NCI-H69 (cell line): ENCODE data around the gene XBP1.
A peak's percentile ranks its signal among the peaks of the same experiment; 100 is the strongest.
"Not testable (repeated sequence)": the region's sequence is repeated elsewhere in the genome, so short reads cannot be mapped to it uniquely, and the experiment has no call there.

Experiments
- DNase-seq: peaks from one replicate; lab custom pipeline; 2025; lab: John Stamatoyannopoulos, UW

Gene XBP1

GRCh38 chr22:28792491-28793383 lies 7.6 kb downstream of the XBP1 start:
- no peak for DNase-seq

DNA sequence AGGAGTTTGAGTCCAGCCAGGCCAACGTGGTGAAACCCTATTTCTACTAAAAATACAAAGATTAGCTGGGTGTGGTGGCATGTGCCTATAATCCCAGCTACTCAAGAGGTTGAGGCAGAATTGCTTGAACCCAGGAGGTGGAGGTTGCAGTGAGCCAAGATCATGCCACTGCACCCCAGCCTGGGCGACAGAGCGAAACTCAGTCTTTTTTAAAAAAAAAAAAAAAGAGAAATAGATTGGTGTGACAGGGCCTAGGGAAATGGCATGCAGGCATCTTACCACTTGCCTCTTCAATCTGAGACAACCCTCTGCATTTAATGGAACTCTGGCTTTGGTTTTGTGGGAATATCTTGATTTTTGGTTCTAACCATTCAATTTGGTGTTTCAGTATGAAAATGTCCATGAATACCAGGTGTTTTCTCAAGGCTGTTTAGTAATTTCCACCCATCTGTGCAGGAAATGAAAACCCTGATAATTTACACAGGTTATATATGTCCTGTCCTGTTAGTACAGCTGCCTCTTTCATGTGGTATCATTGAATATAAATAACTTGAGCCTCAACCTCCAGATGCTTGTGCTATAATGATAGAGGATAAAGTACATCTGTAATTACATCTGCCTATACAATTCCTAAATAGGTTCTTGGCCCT lies 8.4 kb downstream of the XBP1 start:
- peak; percentile 90 for DNase-seq

- no peak for DNase-seq
Observed at GRCh38 chr22:28791124-28791523, 9.2 kb downstream of the XBP1 start.

DNA sequence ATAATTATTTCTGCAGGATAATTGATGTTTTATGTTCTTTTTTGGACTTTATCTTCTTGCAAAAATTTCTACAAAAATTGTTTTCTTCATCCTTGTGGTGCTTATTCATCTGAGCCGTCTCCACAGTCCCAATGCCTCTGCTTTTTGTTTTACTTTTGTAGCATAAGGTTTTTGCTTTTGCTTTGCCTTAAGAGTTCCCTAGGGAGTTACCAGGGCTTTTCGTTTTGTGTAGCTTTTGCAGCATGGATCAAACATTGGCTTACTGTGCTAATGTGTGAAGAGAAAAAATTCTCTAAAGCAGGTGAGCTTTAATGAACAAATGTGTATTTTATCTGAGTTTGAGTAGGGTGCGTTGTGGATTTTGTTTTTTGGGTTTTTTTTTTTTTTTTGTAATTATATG lies 11.8 kb downstream of the XBP1 start:
- peak; percentile 31 for DNase-seq

DNA sequence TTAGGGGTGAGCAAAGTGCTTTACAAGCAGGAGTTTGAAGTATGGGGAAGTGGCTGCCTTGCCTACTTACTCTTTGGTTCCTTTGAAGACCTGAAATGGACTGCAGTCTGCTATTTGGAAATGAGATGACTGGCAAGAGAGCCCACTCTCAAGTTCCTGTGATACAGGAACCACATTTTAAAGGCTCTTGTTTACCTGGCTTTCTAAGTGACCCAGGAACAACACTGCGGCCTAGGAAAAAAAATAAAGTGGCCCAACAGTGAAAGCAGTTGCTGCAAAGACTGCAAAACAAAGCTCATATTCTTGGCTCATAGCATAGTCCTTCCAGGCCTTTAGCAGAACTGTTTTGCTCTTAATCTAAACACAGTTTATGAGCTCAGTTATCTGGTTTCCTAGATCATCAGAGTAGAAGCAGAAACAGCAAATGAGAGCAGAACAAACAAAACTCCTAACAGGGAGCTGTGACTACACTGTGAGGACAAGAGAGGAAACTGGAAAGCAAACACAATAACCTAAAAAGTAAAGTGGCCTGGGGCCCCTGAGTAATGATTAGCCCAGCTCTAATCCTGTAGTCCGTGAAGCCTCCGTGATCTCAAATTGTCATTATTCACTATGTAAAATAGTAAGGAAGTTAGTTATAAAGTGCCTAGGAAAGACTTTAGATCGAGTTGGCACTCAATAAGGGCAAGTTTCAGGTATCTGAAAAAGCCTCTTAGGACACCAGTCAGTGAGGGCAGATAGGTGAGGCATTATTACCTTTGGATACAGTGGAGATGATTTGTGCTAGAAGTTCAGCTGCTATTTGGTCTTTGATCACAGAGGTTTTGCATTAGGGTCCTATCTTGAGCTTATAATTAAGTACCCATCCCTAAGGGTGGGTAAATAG lies 16.3 kb downstream of the XBP1 start:
- no peak for DNase-seq

DNA sequence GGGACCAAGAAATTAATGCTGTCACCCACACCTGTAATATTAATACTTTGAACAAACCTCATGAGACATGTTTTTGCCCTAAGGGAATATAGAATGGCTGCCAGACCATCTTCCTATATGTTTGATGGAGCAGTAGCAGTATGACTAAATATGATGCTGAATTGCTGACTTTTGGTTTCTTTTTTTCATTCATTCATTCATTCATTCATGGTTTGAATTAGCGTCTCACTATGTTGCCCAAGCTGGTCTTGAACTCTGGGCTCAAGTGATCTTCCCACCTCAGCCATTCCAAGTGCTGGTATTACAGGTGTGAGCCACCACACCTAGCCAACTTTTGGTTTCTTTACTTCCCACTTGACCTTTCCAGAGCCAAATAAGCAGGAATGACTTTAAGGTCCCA lies 20.1 kb downstream of the XBP1 start:
- no peak for DNase-seq

DNA sequence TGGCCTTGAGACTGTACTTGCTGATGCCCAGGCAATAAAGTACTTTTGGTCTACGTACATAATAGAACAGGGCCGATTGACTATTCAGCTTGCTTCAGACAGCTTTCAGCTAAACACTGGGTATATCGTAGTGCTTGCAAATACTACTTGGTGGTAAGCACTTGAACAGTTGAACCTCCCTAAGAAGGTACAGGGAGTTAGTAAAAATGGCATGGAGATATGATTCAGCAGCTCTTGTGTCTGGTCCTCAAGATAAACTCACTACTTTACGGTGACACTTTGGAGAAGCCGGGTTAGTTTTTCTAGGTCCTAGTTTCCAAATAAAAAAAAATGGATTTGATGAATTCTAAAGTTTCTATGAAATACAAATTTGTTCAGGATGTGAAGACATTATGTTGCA lies 20.5 kb downstream of the XBP1 start:
- DNase-seq: no peak

GRCh38 chr22:28774378-28774777 lies 26.0 kb downstream of the XBP1 start:
- DNase-seq: no peak

DNA sequence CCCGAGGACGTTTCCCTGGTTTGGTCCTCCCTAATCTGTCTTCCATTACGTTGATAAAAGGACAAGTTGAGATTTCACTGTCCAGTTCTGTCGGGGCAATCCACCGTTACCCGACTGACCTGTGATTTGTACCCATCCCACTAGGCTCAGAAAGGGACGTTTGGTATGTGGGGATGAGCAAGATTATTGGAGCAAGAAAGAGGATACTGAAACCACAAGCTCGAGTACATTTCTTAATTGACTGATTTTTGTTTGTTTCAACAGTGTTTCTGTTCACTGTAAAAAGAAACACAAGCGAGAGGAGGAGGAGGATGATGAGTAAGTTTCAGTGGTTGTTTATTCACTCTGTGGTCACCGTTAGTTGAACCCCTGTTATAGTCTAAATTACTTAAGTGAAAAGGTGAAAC lies 26.9 kb downstream of the XBP1 start:
- DNase-seq: peak; percentile 46

GRCh38 chr22:28772633-28773460 lies 27.5 kb downstream of the XBP1 start, which contains the start of gene CCDC117:
Gene CCDC117, plus strand, starts transcription at chr22:28772695. Its CDS starts 155 bp downstream, at chr22:28772850.
- DNase-seq: peak; percentile 98

- DNase-seq: peak; percentile 61
Observed at GRCh38 chr22:28771195-28771791, 29.1 kb downstream of the XBP1 start.

GRCh38 chr22:28769394-28770085 lies 30.8 kb downstream of the XBP1 start:
- no peak for DNase-seq

GRCh38 chr22:28768701-28769393 lies 31.5 kb downstream of the XBP1 start:
- peak; percentile 14 for DNase-seq

GRCh38 chr22:28766628-28767027 lies 33.7 kb downstream of the XBP1 start:
- DNase-seq: no peak

DNA sequence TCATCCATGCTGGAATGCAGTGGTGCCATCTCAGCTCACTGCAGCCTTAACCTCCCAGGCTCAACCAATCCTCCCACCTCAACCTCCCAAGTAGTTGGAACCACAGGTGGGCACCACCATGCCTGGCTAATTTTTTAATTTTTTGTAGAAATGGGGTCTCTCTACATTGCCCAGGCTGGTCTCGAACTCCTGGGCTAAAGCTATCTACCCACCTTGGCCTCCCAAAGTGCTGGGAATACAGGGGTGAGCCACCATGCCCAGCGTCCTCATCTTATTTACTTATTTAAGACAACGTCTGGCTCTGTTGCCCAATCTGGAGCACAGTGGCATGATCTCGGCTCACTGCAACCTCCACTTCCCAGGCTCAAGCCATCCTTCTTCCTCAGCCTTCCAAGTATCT lies 38.4 kb downstream of the XBP1 start:
- not testable (repeated sequence) for DNase-seq

GRCh38 chr22:28761449-28761755 lies 39.0 kb downstream of the XBP1 start:
- DNase-seq: no peak

- DNase-seq: peak; percentile 94
Observed at GRCh38 chr22:28759861-28760560, 40.4 kb downstream of the XBP1 start.

DNA sequence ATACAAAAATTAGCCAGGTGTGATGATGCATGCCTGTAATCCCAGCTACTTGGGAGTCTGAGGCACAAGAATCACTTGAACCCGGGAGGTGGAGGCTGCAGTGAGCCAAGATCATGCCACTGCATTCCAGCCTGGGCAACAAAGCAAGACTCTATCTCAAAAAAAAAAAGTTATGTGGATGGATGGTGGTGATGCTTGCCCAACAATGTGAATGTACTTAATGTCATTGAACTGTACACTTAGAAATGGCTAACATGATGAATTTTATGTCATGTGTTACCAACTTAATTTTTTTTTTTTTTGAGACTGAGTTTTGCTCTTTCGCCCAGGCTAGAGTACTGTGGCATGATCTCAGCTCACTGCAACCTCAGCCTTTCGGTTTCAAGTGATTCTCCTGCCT lies 45.9 kb downstream of the XBP1 start:
- not testable (repeated sequence) for DNase-seq

GRCh38 chr22:28750471-28750881 lies 49.9 kb downstream of the XBP1 start:
- DNase-seq: no peak
